HG02678 (cell line): ENCODE results near the gene ARL4A.

Experiments
- ATAC-seq: cut with Tn5 transposase; IDR thresholded peaks from one replicate; pipeline ENCODE4 v1.9.1; 2021; ENCODE audit warnings: mild to moderate bottlenecking, moderate library complexity; ENCODE audit not compliant: unreplicated experiment

The ARL4A gene

GRCh38 chr7:12699299-12699698 is 11.9 kb downstream of the ARL4A start:
- no peak for ATAC-seq

GRCh38 chr7:12701433-12701832 is 14.0 kb downstream of the ARL4A start:
- no peak for ATAC-seq

- no peak for ATAC-seq
These were observed 16.4 kb downstream of the ARL4A start for GRCh38 chr7:12703881-12704280.

GRCh38 chr7:12705878-12706277 is 18.4 kb downstream of the ARL4A start:
- no peak for ATAC-seq

GRCh38 chr7:12706900-12707536 is 19.6 kb downstream of the ARL4A start:
- no peak for ATAC-seq

GRCh38 chr7:12708314-12708713 is 20.9 kb downstream of the ARL4A start:
- no peak for ATAC-seq

GRCh38 chr7:12709726-12710502 is 22.5 kb downstream of the ARL4A start:
- no peak for ATAC-seq

- ATAC-seq: no peak
These were observed 23.7 kb downstream of the ARL4A start for GRCh38 chr7:12711124-12711523.

GRCh38 chr7:12712236-12712635 is 24.8 kb downstream of the ARL4A start:
- ATAC-seq: no peak

- ATAC-seq: no peak
These were observed 26.4 kb downstream of the ARL4A start for GRCh38 chr7:12713625-12714378.

- no peak for ATAC-seq
These were observed 26.9 kb downstream of the ARL4A start for GRCh38 chr7:12714379-12714737.

GRCh38 chr7:12715372-12716133 is 28.1 kb downstream of the ARL4A start:
- ATAC-seq: no peak

- ATAC-seq: no peak
These were observed 28.8 kb downstream of the ARL4A start for GRCh38 chr7:12716134-12716681.

- no peak for ATAC-seq
These were observed 29.3 kb downstream of the ARL4A start for GRCh38 chr7:12716722-12717121.

GRCh38 chr7:12719141-12719919 is 31.9 kb downstream of the ARL4A start:
- no peak for ATAC-seq

GRCh38 chr7:12719981-12720865 is 32.8 kb downstream of the ARL4A start:
- no peak for ATAC-seq

- no peak for ATAC-seq
These were observed 33.9 kb downstream of the ARL4A start for GRCh38 chr7:12721286-12721830.

- no peak for ATAC-seq
These were observed 34.7 kb downstream of the ARL4A start for GRCh38 chr7:12722136-12722535.
